ENCODE data around the gene GNL1. TPM values are rescaled to one million over a fixed set of nuclear protein-coding genes. Genes with fewer than 3 reads are reported as not detected.
"Not testable (repeated sequence)": the region's sequence is repeated elsewhere in the genome, so short reads cannot be mapped to it uniquely, and the experiment has no call there.

GNL1 gene
- total RNA-seq, 1 experiment from 2014 or later: 113 TPM

DNA sequence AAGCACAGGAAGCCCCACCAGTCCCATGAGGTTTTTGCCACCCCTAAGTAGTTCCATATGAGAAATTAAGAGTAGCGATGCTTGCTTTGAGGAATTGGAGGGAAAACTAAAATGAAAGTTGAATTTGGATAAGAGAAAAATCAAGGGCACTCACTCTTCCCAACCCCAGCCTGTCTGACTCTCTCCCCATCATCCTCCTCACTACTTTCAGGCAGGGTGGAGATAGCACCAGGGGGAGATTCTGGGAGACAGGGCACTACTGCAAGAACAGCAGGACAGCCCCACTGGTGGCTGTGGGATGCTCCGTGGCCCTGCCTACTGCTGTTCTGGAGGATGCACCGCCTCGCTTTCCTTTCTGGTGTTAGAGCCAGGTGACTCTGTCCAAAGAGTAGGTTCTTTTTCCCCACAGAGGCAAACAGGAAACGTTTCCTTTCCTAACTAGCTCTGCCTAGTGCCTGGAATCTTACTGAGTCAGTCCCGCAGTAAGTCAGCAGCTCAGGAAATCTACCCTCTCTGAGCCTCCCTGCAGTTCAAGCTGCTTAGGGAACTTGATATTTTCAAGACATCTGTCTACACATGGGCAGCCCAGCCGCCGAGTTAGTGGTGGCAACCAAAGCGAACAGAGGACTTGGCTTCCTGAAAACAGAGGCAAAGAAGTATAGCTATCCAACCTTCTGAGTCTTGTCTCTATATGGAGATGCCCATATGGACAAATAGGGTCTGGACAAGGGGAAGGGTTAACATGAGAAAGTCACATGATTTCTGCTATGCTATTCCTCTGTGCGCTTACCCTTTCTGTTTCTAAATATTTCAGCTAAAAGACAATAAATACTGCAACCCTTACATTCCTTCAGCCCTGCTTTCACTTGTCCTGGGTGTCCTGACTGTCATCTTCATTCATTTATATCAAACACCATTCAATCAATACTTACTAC, 55.6 kb downstream of the GNL1 start (continued):
- TF ChIP-seq, protein P1, sequence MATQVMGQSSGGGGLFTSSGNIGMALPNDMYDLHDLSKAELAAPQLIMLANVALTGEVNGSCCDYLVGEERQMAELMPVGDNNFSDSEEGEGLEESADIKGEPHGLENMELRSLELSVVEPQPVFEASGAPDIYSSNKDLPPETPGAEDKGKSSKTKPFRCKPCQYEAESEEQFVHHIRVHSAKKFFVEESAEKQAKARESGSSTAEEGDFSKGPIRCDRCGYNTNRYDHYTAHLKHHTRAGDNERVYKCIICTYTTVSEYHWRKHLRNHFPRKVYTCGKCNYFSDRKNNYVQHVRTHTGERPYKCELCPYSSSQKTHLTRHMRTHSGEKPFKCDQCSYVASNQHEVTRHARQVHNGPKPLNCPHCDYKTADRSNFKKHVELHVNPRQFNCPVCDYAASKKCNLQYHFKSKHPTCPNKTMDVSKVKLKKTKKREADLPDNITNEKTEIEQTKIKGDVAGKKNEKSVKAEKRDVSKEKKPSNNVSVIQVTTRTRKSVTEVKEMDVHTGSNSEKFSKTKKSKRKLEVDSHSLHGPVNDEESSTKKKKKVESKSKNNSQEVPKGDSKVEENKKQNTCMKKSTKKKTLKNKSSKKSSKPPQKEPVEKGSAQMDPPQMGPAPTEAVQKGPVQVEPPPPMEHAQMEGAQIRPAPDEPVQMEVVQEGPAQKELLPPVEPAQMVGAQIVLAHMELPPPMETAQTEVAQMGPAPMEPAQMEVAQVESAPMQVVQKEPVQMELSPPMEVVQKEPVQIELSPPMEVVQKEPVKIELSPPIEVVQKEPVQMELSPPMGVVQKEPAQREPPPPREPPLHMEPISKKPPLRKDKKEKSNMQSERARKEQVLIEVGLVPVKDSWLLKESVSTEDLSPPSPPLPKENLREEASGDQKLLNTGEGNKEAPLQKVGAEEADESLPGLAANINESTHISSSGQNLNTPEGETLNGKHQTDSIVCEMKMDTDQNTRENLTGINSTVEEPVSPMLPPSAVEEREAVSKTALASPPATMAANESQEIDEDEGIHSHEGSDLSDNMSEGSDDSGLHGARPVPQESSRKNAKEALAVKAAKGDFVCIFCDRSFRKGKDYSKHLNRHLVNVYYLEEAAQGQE (IDR thresholded peaks at IDR 0.05; ENCODE audit: low read depth): no peak
- TF ChIP-seq JUND (IDR thresholded peaks at IDR 0.05) (no peak), POLR2AphosphoS5 (IDR thresholded peaks at IDR 0.05; ENCODE audit: low read depth, low read length) (no peak), SP1 (IDR thresholded peaks at IDR 0.05; ENCODE audit: low read depth) (no peak), SIN3A (IDR thresholded peaks at IDR 0.05; ENCODE audit: low read depth) (no peak), ZBTB33 (IDR thresholded peaks at IDR 0.05; ENCODE audit: extremely low read depth, insufficient replicate concordance, low read length) (no peak)

DNA sequence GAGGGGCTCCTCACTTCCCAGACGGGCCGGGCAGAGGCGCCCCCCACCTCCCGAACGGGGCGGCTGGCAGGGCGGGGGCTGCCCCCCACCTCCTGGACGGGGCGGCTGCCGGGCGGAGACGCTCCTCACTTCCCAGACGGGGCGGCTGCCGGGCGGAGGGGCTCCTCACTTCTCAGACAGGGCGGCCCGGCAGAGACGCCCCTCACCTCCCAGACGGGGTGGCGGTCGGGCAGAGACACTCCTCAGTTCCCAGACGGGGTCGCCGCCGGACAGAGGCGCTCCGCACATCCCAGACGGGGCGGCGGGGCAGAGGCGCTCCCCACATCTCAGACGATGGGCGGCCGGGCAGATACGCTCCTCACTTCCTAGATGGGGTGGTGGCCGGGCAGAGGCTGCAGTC, 57.6 kb downstream of the GNL1 start:
- H3K4me1 ChIP-seq (ENCODE audit: control insufficient read depth in 1 of 2, insufficient read depth in 2 of 2, low read length in 2 of 2); RAD21 ChIA-PET (ENCODE audit: low non-redundant PET in 1 of 2, low total read pairs in 2 of 2, uncharacterized antibody in 2 of 2, unreplicated experiment in 2 of 2); ATAC-seq; DNase-seq (ENCODE audit: low read depth, low spot score); H3K27me3 ChIP-seq (ENCODE audit: insufficient read depth, low read length); H3K27ac ChIP-seq (ENCODE audit: low read depth, low read length); H3K9ac ChIP-seq (ENCODE audit: low read length); intact Hi-C loops (cut with micrococcal nuclease); H3K79me2 ChIP-seq (ENCODE audit: insufficient read depth, low read length); CTCF ChIA-PET; H4K20me1 ChIP-seq (ENCODE audit: insufficient read depth); H3K4me2 ChIP-seq (ENCODE audit: low read length); H3K36me3 ChIP-seq (ENCODE audit: control insufficient read depth in 1 of 2, insufficient read depth in 2 of 2, low read length in 2 of 2); H2AFZ ChIP-seq (ENCODE audit: low read depth, low read length, poor library complexity, severe bottlenecking); BruUV-seq (replicated peaks); H3K9me2 ChIP-seq (ENCODE audit: insufficient read depth); H3K9me3 ChIP-seq (ENCODE audit: control insufficient read depth in 1 of 2, insufficient read depth in 1 of 2, low read depth in 1 of 2, low read length in 2 of 2); POLR2A ChIA-PET; H3K4me3 ChIP-seq (replicated peaks in 1 of 2; ENCODE audit: low read depth in 1 of 2, low read length in 2 of 2): not testable (repeated sequence)

All from HCT116 (cell line).